Stimulated activated memory B cell treated with anti-CD40 and anti-IgM and Interleukin-4, amounts not matched to agents 10 μg/mL and 1 μg/mL and 100 μg/mL, for 72 hours (primary cell): ENCODE data around the gene ATXN7L3.

Experiments
- ATAC-seq: fragments of 150-1000 bp; cut with Tn5 transposase; 2 replicates; pipeline ENCODE4 v1.10.0; 2021
- H3K27ac Mint-ChIP-seq: one replicate; pipeline ENCODE4 v1.8.0; 2022; ENCODE audit warnings: mild to moderate bottlenecking, mixed read lengths
- H3K27me3 Mint-ChIP-seq: one replicate; pipeline ENCODE4 v1.8.0; 2022; ENCODE audit warnings: mixed read lengths
- H3K36me3 Mint-ChIP-seq: one replicate; pipeline ENCODE4 v1.8.0; 2022; ENCODE audit warnings: mixed read lengths
- H3K4me1 Mint-ChIP-seq: one replicate; pipeline ENCODE4 v1.8.0; 2022; ENCODE audit warnings: mixed read lengths
- H3K4me3 Mint-ChIP-seq: one replicate; pipeline ENCODE4 v1.8.0; 2022; ENCODE audit warnings: mild to moderate bottlenecking, moderate library complexity, mixed read lengths
- H3K9me3 Mint-ChIP-seq: one replicate; pipeline ENCODE4 v1.8.0; 2022; ENCODE audit warnings: mixed read lengths

Gene ATXN7L3

DNA sequence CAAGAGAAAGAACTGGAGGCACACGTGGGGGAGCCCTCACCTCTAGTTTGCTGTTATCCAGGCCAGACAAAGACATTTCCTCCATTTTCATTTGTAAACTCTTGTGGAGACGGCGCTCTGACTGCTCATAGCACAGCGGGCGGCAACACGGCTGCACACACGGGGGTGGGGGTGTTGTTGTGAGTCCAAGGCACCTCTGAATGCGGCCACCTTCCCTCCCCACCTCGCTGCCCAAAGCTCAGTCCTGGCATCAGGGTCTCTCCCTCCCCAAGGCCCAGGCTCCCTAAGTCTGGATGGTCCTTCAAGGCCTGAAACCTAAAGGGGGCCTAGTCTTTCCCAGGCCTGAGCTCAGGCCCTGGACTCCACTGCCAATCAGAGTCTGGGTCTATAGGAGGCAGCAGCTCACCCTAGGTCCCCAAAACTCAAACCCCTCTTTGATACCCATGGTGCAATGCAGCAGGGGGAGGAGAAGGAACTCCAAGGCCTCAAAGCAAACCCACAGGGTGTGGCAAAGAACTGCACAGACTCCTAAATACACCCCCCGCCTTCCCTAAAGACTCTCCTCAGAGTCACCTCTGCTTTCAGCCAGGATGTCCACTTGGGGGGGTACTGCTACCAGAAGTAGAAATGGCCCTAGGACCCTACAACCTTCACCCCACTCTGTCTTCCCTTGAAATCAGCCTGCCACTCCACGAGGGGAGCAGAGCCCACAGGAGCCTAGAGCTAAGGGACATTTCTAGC is 1.5 kb downstream of the ATXN7L3 start:
- Mint-ChIP-seq H3K9me3 (no peaks in the 10 kb centered on the region), H3K27ac (peak overlapping the region; percentile 86), H3K4me3 (peak overlapping the region; percentile 84), H3K36me3 (peaks cover 40% of the 10 kb centered on the region), H3K4me1 (peaks cover 37% of the 10 kb centered on the region), H3K27me3 (no peaks in the 10 kb centered on the region)
- peak; percentile 5 for ATAC-seq

GRCh38 chr17:44197107-44197506 is 2.6 kb downstream of the ATXN7L3 start:
- no peaks in the 10 kb centered on the region for H3K27me3 Mint-ChIP-seq
- H3K4me3 Mint-ChIP-seq: no peak overlapping the region
- no peaks in the 10 kb centered on the region for H3K9me3 Mint-ChIP-seq
- peaks cover 45% of the 10 kb centered on the region for H3K36me3 Mint-ChIP-seq
- H3K27ac Mint-ChIP-seq: peak overlapping the region; percentile 86
- peaks cover 31% of the 10 kb centered on the region for H3K4me1 Mint-ChIP-seq
- no peak for ATAC-seq

DNA sequence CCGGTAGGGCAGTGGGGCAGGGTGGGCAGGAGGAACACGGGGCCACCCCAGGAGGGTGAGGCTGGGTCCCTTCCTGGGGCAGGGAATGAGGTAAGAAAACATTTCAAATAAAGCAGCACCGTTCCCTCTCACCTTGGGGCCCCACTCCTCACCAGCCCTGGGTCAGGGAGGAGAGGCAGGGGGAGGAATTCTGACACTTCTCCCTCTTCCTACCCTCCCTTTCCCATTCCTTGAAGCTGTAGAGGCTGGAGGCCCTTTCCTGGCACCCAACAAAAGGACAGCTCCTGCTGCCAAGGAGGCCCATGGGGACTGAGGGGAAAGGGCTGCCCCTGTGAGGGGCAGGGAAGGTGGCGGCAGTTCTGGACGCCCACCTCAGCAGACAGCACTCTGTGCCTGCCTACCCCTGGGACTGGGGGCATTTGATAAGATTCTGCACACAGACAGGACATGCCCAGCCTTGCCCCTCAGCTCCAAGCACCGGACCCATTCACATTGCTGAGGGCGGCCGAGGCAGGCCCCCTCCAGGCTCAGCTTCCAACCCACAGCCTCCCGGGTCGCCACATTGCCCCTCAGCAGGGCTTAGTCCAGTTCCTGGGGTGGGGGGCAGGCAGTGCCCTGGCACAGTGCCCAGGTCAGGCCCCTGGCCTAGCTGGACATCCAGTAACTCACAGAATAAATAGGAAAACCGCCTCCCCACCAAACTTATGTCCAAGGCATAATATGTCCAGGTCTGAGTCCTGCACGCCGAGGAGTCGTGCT is 6.2 kb downstream of the ATXN7L3 start:
- Mint-ChIP-seq H3K36me3 (peaks cover 68% of the 10 kb centered on the region), H3K4me3 (no peak overlapping the region), H3K9me3 (no peaks in the 10 kb centered on the region), H3K27ac (no peak overlapping the region), H3K27me3 (no peaks in the 10 kb centered on the region), H3K4me1 (peaks cover 25% of the 10 kb centered on the region)
- ATAC-seq: peak; percentile 32

DNA sequence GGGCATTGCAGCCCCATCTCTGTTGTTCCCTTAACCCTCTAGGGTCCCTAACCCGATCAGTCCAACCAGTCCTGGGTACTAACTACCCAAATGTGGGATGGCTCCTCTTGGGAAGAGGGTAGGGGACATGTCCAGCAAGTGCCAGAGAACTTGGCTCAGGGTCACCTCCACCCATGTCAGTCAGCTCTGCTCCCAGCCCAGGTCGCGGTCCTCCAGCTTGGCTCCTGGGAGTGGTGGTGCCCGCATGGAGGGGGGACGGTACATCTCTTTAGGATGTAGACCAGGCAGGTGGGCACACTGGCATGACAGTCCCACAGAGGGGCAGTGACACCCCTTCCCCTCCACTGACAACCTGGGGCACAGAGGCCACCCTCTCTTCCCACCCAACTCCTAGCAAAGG is 6.9 kb downstream of the ATXN7L3 start:
- ATAC-seq: no peak
- H3K4me1 Mint-ChIP-seq: peaks cover 25% of the 10 kb centered on the region
- no peaks in the 10 kb centered on the region for H3K9me3 Mint-ChIP-seq
- H3K4me3 Mint-ChIP-seq: no peak overlapping the region
- no peaks in the 10 kb centered on the region for H3K27me3 Mint-ChIP-seq
- H3K27ac Mint-ChIP-seq: no peak overlapping the region
- H3K36me3 Mint-ChIP-seq: peaks cover 63% of the 10 kb centered on the region

GRCh38 chr17:44191941-44192496 is 7.7 kb downstream of the ATXN7L3 start:
- peak overlapping the region; percentile 51 for H3K27ac Mint-ChIP-seq
- H3K4me3 Mint-ChIP-seq: no peak overlapping the region
- no peaks in the 10 kb centered on the region for H3K9me3 Mint-ChIP-seq
- no peaks in the 10 kb centered on the region for H3K27me3 Mint-ChIP-seq
- peaks cover 58% of the 10 kb centered on the region for H3K36me3 Mint-ChIP-seq
- no peak for ATAC-seq
- peaks cover 22% of the 10 kb centered on the region for H3K4me1 Mint-ChIP-seq

GRCh38 chr17:44191369-44191768 is 8.3 kb downstream of the ATXN7L3 start:
- H3K27me3 Mint-ChIP-seq: no peaks in the 10 kb centered on the region
- no peak for ATAC-seq
- no peak overlapping the region for H3K4me3 Mint-ChIP-seq
- H3K9me3 Mint-ChIP-seq: no peaks in the 10 kb centered on the region
- H3K27ac Mint-ChIP-seq: peak overlapping the region; percentile 51
- H3K36me3 Mint-ChIP-seq: peaks cover 51% of the 10 kb centered on the region
- H3K4me1 Mint-ChIP-seq: peaks cover 18% of the 10 kb centered on the region

DNA sequence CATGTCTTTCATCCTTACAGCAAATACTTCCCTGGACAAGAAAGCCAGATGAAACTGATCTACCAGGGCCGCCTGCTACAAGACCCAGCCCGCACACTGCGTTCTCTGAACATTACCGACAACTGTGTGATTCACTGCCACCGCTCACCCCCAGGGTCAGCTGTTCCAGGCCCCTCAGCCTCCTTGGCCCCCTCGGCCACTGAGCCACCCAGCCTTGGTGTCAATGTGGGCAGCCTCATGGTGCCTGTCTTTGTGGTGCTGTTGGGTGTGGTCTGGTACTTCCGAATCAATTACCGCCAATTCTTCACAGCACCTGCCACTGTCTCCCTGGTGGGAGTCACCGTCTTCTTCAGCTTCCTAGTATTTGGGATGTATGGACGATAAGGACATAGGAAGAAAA is 9.2 kb downstream of the ATXN7L3 start:
- H3K4me3 Mint-ChIP-seq: no peak overlapping the region
- H3K9me3 Mint-ChIP-seq: no peaks in the 10 kb centered on the region
- ATAC-seq: no peak
- H3K27ac Mint-ChIP-seq: peak overlapping the region; percentile 2
- H3K27me3 Mint-ChIP-seq: no peaks in the 10 kb centered on the region
- peaks cover 42% of the 10 kb centered on the region for H3K36me3 Mint-ChIP-seq
- H3K4me1 Mint-ChIP-seq: peaks cover 21% of the 10 kb centered on the region

- Mint-ChIP-seq H3K4me1 (peaks cover 37% of the 10 kb centered on the region), H3K4me3 (no peak overlapping the region), H3K36me3 (peaks cover 29% of the 10 kb centered on the region), H3K9me3 (no peaks in the 10 kb centered on the region), H3K27ac (peak overlapping the region; percentile 90), H3K27me3 (no peaks in the 10 kb centered on the region)
- no peak for ATAC-seq
Measured at GRCh38 chr17:44188576-44189403, 10.9 kb downstream of the ATXN7L3 start.

- Mint-ChIP-seq H3K36me3 (peaks cover 24% of the 10 kb centered on the region), H3K4me3 (peak overlapping the region; percentile 97), H3K27me3 (no peaks in the 10 kb centered on the region), H3K4me1 (peaks cover 39% of the 10 kb centered on the region), H3K27ac (peak overlapping the region; percentile 90), H3K9me3 (no peaks in the 10 kb centered on the region)
- peak; percentile 78 for ATAC-seq
Measured at GRCh38 chr17:44187131-44187899, 12.4 kb downstream of the ATXN7L3 start.

DNA sequence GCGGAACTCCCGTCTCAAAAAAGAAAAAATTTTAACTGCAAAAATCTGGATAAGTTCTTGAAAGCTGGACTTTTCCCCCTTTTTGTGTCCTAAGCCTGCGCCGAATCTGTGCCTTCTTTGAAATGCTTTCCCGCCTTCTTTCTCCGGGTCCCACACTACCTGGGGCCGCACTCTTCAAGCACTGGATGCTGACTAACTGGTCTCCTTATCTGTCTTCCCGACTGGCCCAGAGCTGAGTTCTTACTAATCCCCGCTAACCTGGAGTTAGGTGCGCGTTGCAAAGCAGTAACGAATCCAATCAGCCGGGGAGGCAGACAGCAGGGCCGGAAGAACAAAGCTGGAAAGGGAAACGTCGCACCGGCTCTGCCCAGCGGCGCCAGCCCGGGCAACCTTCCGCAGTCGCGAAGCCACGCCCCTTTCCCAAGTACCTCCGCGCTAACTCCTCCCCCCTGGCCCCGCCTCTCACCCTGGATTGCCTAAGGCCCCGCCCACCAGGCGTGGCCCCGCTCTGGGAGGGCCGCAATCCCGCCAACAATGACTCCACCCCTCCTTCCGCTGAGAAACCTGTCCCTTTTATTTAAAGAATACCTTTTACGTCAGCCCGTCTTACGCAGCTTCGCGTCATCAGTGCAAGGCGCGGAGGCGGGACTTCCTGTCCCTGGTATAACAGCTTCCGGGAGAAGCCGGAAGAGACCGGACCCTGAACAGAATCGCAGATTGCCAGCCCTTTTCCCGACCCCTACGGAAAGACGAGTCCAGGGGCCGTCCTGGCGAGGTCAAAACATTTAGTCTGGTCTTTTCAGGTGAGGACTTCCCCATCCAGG is 13.2 kb downstream of the ATXN7L3 start, which contains the start of gene TMUB2:
TSS of gene TMUB2 (plus strand) at position 666 of the 824 bp plus-strand sequence. CDS start 737 bp downstream, outside the sequence.
- Mint-ChIP-seq H3K27me3 (no peaks in the 10 kb centered on the region), H3K4me1 (peaks cover 46% of the 10 kb centered on the region), H3K4me3 (peak within 1 kb of the TSS; percentile 97), H3K36me3 (peaks cover 27% of the 10 kb centered on the region), H3K27ac (peak within 1 kb of the TSS; percentile 90), H3K9me3 (no peaks in the 10 kb centered on the region)
- peak; percentile 97 for ATAC-seq

GRCh38 chr17:44184212-44184810 is 15.4 kb downstream of the ATXN7L3 start:
- no peak for ATAC-seq
- Mint-ChIP-seq H3K27ac (peak overlapping the region; percentile 90), H3K9me3 (no peaks in the 10 kb centered on the region), H3K27me3 (no peaks in the 10 kb centered on the region), H3K4me1 (peaks cover 46% of the 10 kb centered on the region), H3K4me3 (no peak overlapping the region), H3K36me3 (peaks cover 13% of the 10 kb centered on the region)

DNA sequence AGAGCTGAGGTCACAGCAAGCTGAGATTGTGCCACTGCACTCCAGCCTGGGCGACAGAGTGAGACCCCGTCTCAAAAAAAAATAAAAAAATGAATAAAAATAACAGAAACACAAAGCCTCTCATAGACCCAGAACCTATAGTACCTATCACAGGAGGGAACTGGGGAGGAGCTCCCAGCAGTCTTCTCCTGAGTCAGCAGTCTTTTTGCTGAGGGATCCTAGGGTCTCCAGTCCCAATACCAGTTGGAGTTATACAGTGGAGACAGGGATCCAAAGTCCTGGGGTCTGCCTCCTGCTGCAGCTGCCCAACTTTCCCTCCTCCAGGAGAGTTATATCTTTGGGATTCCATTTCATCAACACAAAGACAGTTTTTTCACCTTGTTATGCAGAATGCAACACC is 16.7 kb downstream of the ATXN7L3 start:
- Mint-ChIP-seq H3K4me1 (peaks cover 40% of the 10 kb centered on the region), H3K27ac (no peak overlapping the region), H3K9me3 (no peaks in the 10 kb centered on the region), H3K36me3 (peaks cover 16% of the 10 kb centered on the region), H3K4me3 (no peak overlapping the region), H3K27me3 (no peaks in the 10 kb centered on the region)
- no peak for ATAC-seq

GRCh38 chr17:44178133-44178532 is 21.6 kb downstream of the ATXN7L3 start:
- Mint-ChIP-seq H3K9me3 (no peaks in the 10 kb centered on the region), H3K4me3 (no peak overlapping the region), H3K27me3 (no peaks in the 10 kb centered on the region), H3K27ac (no peak overlapping the region), H3K36me3 (peaks cover 29% of the 10 kb centered on the region), H3K4me1 (peaks cover 13% of the 10 kb centered on the region)
- ATAC-seq: no peak
